ENCODE measurements around the gene IPP.
"Not testable (repeated sequence)": the region's sequence is repeated elsewhere in the genome, so short reads cannot be mapped to it uniquely, and the experiment has no call there.

IPP gene

GRCh38 chr1:45684402-45684801 lies 66.1 kb downstream of the IPP start:
- Mint-ChIP-seq H3K27me3 (no peaks in the 10 kb centered on the region), H3K36me3 (no peaks in the 10 kb centered on the region), H3K27ac (no peak overlapping the region), H3K4me1 (peaks cover 23% of the 10 kb centered on the region), H3K4me3 (peak overlapping the region; percentile 17), H3K9me3 (no peaks in the 10 kb centered on the region)
- DNase-seq (ENCODE audit: low spot score in 2 of 2) (no peak), ATAC-seq (ENCODE audit: low read depth) (no peak)

- Mint-ChIP-seq H3K9me3 (no peaks in the 10 kb centered on the region), H3K4me3 (no peak overlapping the region), H3K36me3 (peaks cover under 1% of the 10 kb centered on the region), H3K27me3 (no peaks in the 10 kb centered on the region), H3K4me1 (peaks cover 30% of the 10 kb centered on the region), H3K27ac (no peak overlapping the region)
- no peak for DNase-seq (ENCODE audit: low spot score in 2 of 2)
- ATAC-seq (ENCODE audit: low read depth): no peak
Measured at GRCh38 chr1:45682942-45683341, 67.5 kb downstream of the IPP start.

GRCh38 chr1:45679123-45679522 lies 71.3 kb downstream of the IPP start:
- H3K27me3 Mint-ChIP-seq: no peaks in the 10 kb centered on the region
- DNase-seq (ENCODE audit: low spot score in 2 of 2) (no peak), ATAC-seq (ENCODE audit: low read depth) (no peak)
- peaks cover 5% of the 10 kb centered on the region for H3K36me3 Mint-ChIP-seq
- peaks cover 40% of the 10 kb centered on the region for H3K4me1 Mint-ChIP-seq
- no peak overlapping the region for H3K27ac Mint-ChIP-seq
- H3K4me3 Mint-ChIP-seq: no peak overlapping the region
- no peaks in the 10 kb centered on the region for H3K9me3 Mint-ChIP-seq

GRCh38 chr1:45678489-45678888 lies 72.0 kb downstream of the IPP start:
- H3K36me3 Mint-ChIP-seq: peaks cover 5% of the 10 kb centered on the region
- H3K9me3 Mint-ChIP-seq: no peaks in the 10 kb centered on the region
- DNase-seq (ENCODE audit: low spot score in 2 of 2): no peak
- peaks cover 40% of the 10 kb centered on the region for H3K4me1 Mint-ChIP-seq
- H3K27me3 Mint-ChIP-seq: no peaks in the 10 kb centered on the region
- peak overlapping the region; percentile 49 for H3K27ac Mint-ChIP-seq
- no peak for ATAC-seq (ENCODE audit: low read depth)
- no peak overlapping the region for H3K4me3 Mint-ChIP-seq

GRCh38 chr1:45677751-45678245 lies 72.7 kb downstream of the IPP start:
- Mint-ChIP-seq H3K4me3 (peak overlapping the region; percentile 25), H3K4me1 (peaks cover 42% of the 10 kb centered on the region), H3K9me3 (no peaks in the 10 kb centered on the region)

GRCh38 chr1:45676553-45676952 lies 73.9 kb downstream of the IPP start:
- not testable (repeated sequence) for H3K27ac Mint-ChIP-seq; ATAC-seq (ENCODE audit: low read depth); DNase-seq (ENCODE audit: low spot score in 2 of 2); H3K9me3 Mint-ChIP-seq; H3K4me3 Mint-ChIP-seq; H3K27me3 Mint-ChIP-seq
- H3K4me1 Mint-ChIP-seq: peaks cover 45% of the 10 kb centered on the region
- H3K36me3 Mint-ChIP-seq: peaks cover 12% of the 10 kb centered on the region

More at GRCh38 chr1:45677751-45678245, 72.7 kb downstream of the IPP start:
- Mint-ChIP-seq H3K27ac (peak overlapping the region; percentile 49), H3K27me3 (no peaks in the 10 kb centered on the region), H3K36me3 (peaks cover 8% of the 10 kb centered on the region)
- no peak for DNase-seq (ENCODE audit: low spot score in 2 of 2)
- no peak for ATAC-seq (ENCODE audit: low read depth)

GRCh38 chr1:45674478-45674877 lies 76.0 kb downstream of the IPP start:
- Mint-ChIP-seq H3K4me1 (peaks cover 46% of the 10 kb centered on the region), H3K9me3 (no peaks in the 10 kb centered on the region), H3K27me3 (no peaks in the 10 kb centered on the region), H3K36me3 (peaks cover 12% of the 10 kb centered on the region), H3K4me3 (no peak overlapping the region), H3K27ac (no peak overlapping the region)
- no peak for DNase-seq (ENCODE audit: low spot score in 2 of 2)
- no peak for ATAC-seq (ENCODE audit: low read depth)

- no peak overlapping the region for H3K27ac Mint-ChIP-seq
- ATAC-seq (ENCODE audit: low read depth) (no peak), DNase-seq (ENCODE audit: low spot score in 2 of 2) (no peak)
- no peaks in the 10 kb centered on the region for H3K9me3 Mint-ChIP-seq
- peaks cover 43% of the 10 kb centered on the region for H3K4me1 Mint-ChIP-seq
- no peak overlapping the region for H3K4me3 Mint-ChIP-seq
- H3K36me3 Mint-ChIP-seq: peaks cover 12% of the 10 kb centered on the region
- H3K27me3 Mint-ChIP-seq: no peaks in the 10 kb centered on the region
Measured at GRCh38 chr1:45673956-45674355, 76.5 kb downstream of the IPP start.

GRCh38 chr1:45669859-45670655 lies 80.4 kb downstream of the IPP start:
- ATAC-seq (ENCODE audit: low read depth): no peak
- DNase-seq (ENCODE audit: low spot score in 2 of 2): no peak
- Mint-ChIP-seq H3K36me3 (peaks cover 17% of the 10 kb centered on the region), H3K4me1 (peaks cover 41% of the 10 kb centered on the region), H3K27ac (peak overlapping the region; percentile 67), H3K27me3 (no peaks in the 10 kb centered on the region), H3K4me3 (no peak overlapping the region), H3K9me3 (no peaks in the 10 kb centered on the region)

- Mint-ChIP-seq H3K27me3 (no peaks in the 10 kb centered on the region), H3K27ac (peak overlapping the region; percentile 67), H3K36me3 (peaks cover 16% of the 10 kb centered on the region), H3K9me3 (no peaks in the 10 kb centered on the region), H3K4me1 (peaks cover 38% of the 10 kb centered on the region), H3K4me3 (no peak overlapping the region)
- ATAC-seq (ENCODE audit: low read depth) (no peak), DNase-seq (ENCODE audit: low spot score in 2 of 2) (no peak)
Measured at GRCh38 chr1:45669379-45669778, 81.1 kb downstream of the IPP start.

GRCh38 chr1:45668526-45668925 lies 81.9 kb downstream of the IPP start:
- peaks cover 37% of the 10 kb centered on the region for H3K4me1 Mint-ChIP-seq
- H3K36me3 Mint-ChIP-seq: peaks cover 16% of the 10 kb centered on the region

GRCh38 chr1:45667321-45668111 lies 82.9 kb downstream of the IPP start:
- peaks cover 34% of the 10 kb centered on the region for H3K4me1 Mint-ChIP-seq
- H3K36me3 Mint-ChIP-seq: peaks cover 12% of the 10 kb centered on the region
- H3K27ac Mint-ChIP-seq: peak overlapping the region; percentile 47
- no peak overlapping the region for H3K4me3 Mint-ChIP-seq
- no peaks in the 10 kb centered on the region for H3K27me3 Mint-ChIP-seq
- H3K9me3 Mint-ChIP-seq: no peaks in the 10 kb centered on the region
- DNase-seq (ENCODE audit: low spot score in 2 of 2): no peak
- no peak for ATAC-seq (ENCODE audit: low read depth)

More at GRCh38 chr1:45668526-45668925, 81.9 kb downstream of the IPP start:
- DNase-seq (ENCODE audit: low spot score in 2 of 2) (no peak), ATAC-seq (ENCODE audit: low read depth) (no peak)
- H3K4me3 Mint-ChIP-seq: no peak overlapping the region
- H3K27me3 Mint-ChIP-seq: no peaks in the 10 kb centered on the region
- H3K9me3 Mint-ChIP-seq: no peaks in the 10 kb centered on the region
- no peak overlapping the region for H3K27ac Mint-ChIP-seq

GRCh38 chr1:45666836-45667235 lies 83.6 kb downstream of the IPP start:
- no peak for ATAC-seq (ENCODE audit: low read depth)
- H3K4me3 Mint-ChIP-seq: no peak overlapping the region
- no peaks in the 10 kb centered on the region for H3K27me3 Mint-ChIP-seq
- H3K9me3 Mint-ChIP-seq: no peaks in the 10 kb centered on the region
- H3K27ac Mint-ChIP-seq: peak overlapping the region; percentile 47
- peaks cover 11% of the 10 kb centered on the region for H3K36me3 Mint-ChIP-seq
- no peak for DNase-seq (ENCODE audit: low spot score in 2 of 2)
- H3K4me1 Mint-ChIP-seq: peaks cover 34% of the 10 kb centered on the region

GRCh38 chr1:45660336-45660735 lies 90.1 kb downstream of the IPP start:
- H3K4me3 Mint-ChIP-seq: no peak overlapping the region
- ATAC-seq (ENCODE audit: low read depth): no peak
- H3K36me3 Mint-ChIP-seq: peaks cover 23% of the 10 kb centered on the region
- no peaks in the 10 kb centered on the region for H3K27me3 Mint-ChIP-seq
- H3K4me1 Mint-ChIP-seq: peaks cover 9% of the 10 kb centered on the region
- no peak overlapping the region for H3K27ac Mint-ChIP-seq
- no peaks in the 10 kb centered on the region for H3K9me3 Mint-ChIP-seq
- no peak for DNase-seq (ENCODE audit: low spot score in 2 of 2)
